LNCaP clone FGC (cell line): ENCODE data around the gene USP12.
"Not testable (repeated sequence)": the region's sequence is repeated elsewhere in the genome, so short reads cannot be mapped to it uniquely, and the experiment has no call there.

ENCODE experiments used
- DNase-seq: peaks from one replicate; pipeline ENCODE4 v3.0.0-alpha.2; 2011; ENCODE audit warnings: low read depth
- H3K4me3 ChIP-seq: 2 replicates; pipeline ENCODE4 v1.5.1; 2011; ENCODE audit warnings: mild to moderate bottlenecking, low read depth, low read length, control low read depth
- TF ChIP-seq, protein P1 (sequence below): IDR thresholded peaks from 2 replicates; pipeline ENCODE4 v1.5.1; 2012; ENCODE audit warnings: mild to moderate bottlenecking; ENCODE audit not compliant: control insufficient read depth, insufficient read depth; ENCODE audit errors: extremely low read depth

Gene USP12

DNA sequence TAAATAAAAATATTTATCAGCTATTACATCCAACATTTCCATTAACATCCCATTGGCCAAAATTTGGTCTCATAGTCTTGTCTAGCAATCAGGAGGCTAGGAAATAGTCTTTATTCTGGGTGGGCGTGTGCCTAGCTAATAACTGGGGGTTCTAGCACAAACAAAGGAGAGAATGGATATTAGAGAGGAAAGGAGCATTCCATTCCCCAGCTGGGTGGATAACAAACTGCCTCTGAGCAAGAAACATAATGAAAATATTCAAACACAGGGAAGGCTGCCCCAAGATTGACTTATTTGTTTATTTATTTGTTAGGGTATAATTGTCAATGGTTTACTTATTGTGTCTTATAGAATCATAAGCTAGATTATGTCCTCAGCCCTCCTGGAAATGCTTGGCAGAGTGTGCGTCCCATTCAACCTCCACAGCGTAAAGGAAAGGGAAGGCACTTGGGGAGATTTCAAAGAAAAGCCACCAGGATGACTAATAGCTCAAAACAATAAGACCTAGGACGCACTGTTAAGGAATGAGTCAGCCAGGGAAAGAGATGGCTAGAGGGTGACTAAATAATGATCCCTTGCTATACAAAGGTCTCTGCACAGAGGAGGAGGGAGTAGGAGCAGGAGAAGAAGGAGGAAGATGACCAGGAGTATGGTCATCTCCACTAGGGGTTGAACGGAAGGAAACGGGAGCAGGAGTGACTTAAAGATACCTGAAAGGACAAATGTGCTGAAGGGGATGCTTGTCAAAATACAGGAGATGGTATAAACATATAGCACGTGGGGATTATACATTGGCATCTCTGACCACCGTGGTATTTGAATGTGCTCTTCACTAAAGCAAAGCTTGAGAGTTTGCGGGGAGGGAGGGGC, 23.5 kb upstream of the USP12 start:
- DNase-seq: no peak

DNA sequence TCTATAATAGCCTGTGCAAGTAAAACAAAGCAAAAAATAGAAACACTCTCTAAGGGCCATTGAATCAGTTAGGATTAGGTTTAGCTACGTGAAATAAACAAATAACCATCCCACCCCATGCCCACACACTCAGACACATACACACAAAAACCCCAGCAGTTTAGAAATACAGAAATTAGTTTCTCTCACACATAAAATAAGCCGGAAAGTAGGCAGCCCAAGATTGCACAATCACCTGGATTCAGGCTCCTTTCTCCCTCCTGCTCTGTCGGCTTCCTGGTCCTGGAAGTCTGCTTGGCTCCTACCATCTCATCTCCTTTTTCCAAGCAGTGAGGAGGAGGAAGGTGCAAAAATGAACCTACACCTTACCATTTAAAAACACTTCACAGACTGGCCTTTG, 22.6 kb upstream of the USP12 start:
- no peak overlapping the region for H3K4me3 ChIP-seq
- TF ChIP-seq, protein P1, sequence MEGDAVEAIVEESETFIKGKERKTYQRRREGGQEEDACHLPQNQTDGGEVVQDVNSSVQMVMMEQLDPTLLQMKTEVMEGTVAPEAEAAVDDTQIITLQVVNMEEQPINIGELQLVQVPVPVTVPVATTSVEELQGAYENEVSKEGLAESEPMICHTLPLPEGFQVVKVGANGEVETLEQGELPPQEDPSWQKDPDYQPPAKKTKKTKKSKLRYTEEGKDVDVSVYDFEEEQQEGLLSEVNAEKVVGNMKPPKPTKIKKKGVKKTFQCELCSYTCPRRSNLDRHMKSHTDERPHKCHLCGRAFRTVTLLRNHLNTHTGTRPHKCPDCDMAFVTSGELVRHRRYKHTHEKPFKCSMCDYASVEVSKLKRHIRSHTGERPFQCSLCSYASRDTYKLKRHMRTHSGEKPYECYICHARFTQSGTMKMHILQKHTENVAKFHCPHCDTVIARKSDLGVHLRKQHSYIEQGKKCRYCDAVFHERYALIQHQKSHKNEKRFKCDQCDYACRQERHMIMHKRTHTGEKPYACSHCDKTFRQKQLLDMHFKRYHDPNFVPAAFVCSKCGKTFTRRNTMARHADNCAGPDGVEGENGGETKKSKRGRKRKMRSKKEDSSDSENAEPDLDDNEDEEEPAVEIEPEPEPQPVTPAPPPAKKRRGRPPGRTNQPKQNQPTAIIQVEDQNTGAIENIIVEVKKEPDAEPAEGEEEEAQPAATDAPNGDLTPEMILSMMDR: no peak
- DNase-seq: no peak

More for the DNA sequence above, 23.5 kb upstream of the USP12 start:
- TF ChIP-seq, protein P1: no peak
- no peak overlapping the region for H3K4me3 ChIP-seq

DNA sequence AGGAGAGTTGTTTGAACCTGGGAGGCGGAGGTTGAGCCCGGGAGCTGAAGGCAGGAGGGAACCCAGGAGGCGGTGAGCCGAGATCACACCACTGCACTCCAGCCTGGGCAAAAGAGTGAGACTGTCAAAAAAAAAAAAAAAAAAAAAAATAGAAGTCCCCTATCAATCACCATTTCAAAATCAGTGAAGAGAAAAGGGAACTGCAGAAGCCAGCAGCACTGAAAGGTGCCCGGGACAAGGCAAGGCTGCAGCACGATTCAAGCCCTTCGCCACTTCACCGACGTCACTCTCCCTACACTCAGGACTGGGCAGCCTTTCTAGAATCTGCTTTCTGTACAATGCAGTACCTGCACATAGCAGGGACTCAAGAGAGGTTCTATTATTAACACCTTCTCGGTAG, 21.9 kb upstream of the USP12 start:
- no peak for DNase-seq
- no peak overlapping the region for H3K4me3 ChIP-seq
- TF ChIP-seq, protein P1: no peak

DNA sequence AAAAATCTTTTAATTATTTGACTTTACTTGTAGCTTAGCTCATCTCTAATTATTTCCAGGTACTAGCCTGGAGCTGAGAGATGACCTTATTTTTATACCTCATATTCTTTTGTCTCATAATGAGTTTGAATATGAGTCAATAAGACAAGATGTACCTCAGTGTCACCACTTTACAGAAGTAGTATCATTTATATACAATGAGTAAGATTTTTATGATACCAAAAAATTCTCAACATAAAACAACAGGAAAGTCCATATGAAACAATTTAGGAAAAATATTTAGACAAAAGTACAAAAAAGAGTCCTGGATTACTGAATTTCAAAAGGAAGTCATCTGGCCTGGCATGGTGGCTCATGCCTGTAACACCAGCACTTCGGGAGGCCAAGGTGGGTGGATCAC, 21.4 kb upstream of the USP12 start:
- TF ChIP-seq, protein P1: no peak
- H3K4me3 ChIP-seq: no peak overlapping the region
- no peak for DNase-seq

DNA sequence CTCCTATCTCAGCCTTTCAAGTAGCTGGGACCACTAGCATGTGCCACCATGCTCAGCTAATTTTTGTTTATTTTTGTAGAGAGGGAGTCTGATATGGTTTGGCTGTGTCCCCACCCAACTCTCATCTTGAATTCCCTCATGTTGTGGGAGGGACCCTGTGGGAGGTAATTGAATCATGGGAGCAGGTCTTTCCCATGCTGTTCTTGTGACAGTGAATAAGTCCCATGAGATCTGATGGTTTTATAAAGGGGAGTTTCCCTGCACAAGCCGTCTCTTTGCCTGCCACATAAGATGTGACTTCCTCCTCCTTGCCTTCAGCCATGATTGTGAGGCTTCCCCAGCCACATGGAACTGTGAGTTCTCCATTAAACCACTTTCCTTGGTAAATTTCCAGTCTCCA, 20.8 kb upstream of the USP12 start:
- not testable (repeated sequence) for DNase-seq, H3K4me3 ChIP-seq

DNA sequence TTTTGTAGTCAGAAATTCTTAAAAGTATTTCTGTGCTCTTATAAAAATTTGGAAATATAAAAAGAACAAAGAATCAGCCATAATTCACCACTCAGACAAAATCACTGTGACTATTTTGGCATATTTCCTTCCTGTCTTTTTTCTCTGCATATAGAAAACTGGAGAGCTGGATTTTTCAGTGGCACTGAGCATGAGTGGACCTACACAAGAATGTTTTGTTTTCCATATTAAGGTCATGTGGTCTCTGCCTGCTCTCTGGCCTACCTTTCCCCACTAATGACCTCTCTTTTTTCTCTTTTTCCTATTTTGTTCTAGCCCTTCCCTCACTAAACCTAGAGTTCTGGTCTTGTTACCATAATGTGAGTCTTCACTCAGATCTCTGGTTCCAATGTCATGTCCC, 17.6 kb upstream of the USP12 start:
- TF ChIP-seq, protein P1: no peak
- no peak overlapping the region for H3K4me3 ChIP-seq
- no peak for DNase-seq

DNA sequence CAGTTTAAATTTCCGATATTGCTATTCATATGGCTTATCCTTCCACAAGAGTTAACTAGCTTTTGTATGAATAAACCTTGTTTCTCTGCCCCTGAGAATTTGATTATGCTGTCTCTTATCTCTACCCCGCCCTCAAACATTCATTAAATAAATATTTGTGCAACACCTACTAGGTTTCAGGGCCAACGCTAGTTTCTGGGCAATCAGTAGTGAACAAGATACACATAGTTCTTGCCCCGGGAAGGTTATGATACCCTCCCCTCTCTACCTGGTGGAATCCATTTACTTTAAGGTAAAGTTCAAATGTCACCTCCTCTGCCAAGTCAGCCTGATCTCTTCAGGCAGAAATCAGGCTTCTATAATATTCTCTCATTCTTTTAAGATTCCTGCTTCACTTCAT, 16.6 kb upstream of the USP12 start:
- H3K4me3 ChIP-seq: no peak overlapping the region
- no peak for DNase-seq
- TF ChIP-seq, protein P1: no peak
